Omental fat pad (tissue), 4 donors: Measurements from ENCODE around the gene USP4. TPM values are rescaled to one million over a fixed set of nuclear protein-coding genes. Genes with fewer than 3 reads are reported as not detected.
A peak's percentile ranks its signal among the peaks of the same experiment; 100 is the strongest.

Experiments
- ATAC-seq: fragments of 150-250 bp; one replicate; pipeline ENCODE4 v1.9.1; 2016; ENCODE audit warnings: mild to moderate bottlenecking, moderate library complexity; ENCODE audit not compliant: low FRiP score
- DNase-seq: peaks from one replicate; pipeline ENCODE4 v3.0.0-alpha.2; 2019; ENCODE audit warnings: low spot score
- total RNA-seq, 4 donors: library from RNA; depleted of rRNA; stranded (reverse); fragments of >200 nt; gene quantifications; one replicate each; pipeline ENCODE4 v1.1.0, GENCODE V29; 2016
- TF ChIP-seq, protein P1 (sequence below), 3 donors: fragments of 450-650 bp; IDR thresholded peaks; one replicate each; pipeline ENCODE4 v1.5.1; 2016 to 2017; ENCODE audit warnings: antibody characterized with exemption in 3 of 3, mild to moderate bottlenecking in 3 of 3, moderate library complexity in 2 of 3

USP4 gene
- total RNA-seq, 4 donors from 2014 or later, result 17.3 to 43.3 (median 34.6) TPM

DNA sequence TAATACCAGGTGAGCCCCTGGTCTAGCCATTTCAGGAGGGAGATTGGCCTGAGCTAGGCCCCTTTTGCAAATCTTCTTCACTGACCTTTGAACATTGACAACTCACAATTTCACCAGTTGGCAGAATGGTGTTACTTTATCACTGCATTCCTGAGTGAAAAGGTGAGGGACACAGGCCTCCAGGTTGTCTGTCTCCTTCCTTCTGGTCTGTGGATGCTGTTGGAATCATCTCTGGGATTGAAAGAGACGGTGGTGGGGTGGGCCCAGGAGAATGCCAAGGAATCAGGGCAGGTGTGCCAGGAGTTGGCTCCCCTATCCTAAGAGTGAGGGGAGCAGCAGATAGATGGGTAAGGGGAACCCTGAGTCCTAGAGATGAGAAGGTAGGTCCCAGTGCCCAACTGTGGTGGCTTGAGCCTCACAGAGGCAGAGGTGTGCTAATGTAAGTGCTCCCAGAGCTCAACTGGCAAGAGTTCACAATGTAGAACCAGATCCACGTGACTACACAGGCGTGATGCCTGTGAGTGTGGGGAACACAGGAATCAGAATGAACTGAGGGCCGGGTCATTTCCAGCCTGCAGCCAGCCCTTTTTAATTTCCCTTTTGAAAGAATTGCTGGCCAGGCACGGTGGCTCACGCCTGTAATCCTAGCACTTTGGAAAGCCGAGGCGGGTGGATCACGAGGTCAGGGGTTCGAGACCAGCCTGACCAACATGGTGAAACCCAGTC is 74.0 kb downstream of the USP4 start:
- no peak for DNase-seq
- TF ChIP-seq, protein P1, sequence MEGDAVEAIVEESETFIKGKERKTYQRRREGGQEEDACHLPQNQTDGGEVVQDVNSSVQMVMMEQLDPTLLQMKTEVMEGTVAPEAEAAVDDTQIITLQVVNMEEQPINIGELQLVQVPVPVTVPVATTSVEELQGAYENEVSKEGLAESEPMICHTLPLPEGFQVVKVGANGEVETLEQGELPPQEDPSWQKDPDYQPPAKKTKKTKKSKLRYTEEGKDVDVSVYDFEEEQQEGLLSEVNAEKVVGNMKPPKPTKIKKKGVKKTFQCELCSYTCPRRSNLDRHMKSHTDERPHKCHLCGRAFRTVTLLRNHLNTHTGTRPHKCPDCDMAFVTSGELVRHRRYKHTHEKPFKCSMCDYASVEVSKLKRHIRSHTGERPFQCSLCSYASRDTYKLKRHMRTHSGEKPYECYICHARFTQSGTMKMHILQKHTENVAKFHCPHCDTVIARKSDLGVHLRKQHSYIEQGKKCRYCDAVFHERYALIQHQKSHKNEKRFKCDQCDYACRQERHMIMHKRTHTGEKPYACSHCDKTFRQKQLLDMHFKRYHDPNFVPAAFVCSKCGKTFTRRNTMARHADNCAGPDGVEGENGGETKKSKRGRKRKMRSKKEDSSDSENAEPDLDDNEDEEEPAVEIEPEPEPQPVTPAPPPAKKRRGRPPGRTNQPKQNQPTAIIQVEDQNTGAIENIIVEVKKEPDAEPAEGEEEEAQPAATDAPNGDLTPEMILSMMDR (IDR thresholded peaks at IDR 0.05), result no peak
- ATAC-seq, result no peak

DNA sequence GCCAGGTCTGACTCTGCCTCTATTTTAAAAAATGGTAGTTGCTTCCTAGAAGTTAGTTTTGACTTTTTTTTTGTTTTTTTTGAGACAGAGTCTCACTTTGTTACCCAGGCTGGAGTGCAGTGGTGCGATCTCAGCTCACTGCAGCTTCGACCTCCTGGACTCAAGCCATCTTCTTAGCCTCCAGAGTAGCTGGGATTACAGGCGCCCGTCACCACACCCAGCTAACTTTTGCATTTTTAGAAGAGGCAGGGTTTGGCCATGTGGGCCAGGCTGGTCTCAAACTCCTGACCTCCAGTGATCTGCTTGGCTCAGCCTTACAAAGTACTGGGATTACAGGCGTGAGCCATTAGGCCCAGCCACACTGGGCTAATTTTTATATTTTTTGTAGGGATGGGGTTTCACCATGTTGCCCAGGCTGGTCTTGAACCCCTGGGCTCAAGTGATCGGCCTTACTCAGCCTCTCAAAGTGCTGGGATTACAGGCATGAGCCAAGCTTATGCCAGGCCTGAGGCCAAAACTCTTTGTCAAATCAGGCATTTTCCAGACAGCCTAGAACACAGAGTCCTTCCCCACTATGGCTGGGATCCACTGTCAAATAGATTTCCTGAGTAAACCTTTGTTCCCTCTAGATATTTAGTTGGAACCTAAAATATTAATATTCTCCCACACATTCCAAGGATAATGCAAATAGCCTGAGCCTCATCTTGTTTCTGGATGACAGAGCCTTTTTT is 76.5 kb downstream of the USP4 start:
- ATAC-seq (no peak), DNase-seq (no peak)
- TF ChIP-seq, protein P1 (IDR thresholded peaks at IDR 0.05), result no peak

DNA sequence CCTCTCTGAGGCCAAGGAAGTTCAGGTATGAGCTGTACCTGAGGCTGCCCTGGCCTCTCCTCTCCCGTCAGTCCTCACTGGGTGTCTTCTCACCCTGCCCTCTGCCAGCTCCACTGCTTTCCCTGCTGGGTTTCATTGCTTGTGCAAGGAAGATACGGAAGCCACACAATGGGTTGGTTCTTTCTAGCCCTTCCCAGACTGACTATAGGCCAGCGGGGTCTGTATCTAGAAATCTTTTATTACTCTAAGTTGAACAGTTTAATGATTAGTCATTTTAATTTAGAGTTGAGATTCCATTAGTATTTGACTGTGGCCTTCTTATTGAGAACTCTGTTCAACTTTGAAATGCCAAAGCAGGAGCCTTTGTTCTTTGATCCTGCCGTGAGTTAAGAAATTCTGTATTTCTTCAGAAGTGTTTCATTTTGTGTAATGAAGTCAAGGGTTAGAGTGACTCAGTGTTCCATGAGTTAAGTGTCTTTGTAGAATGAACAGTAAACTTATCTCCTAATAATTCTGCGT is 79.0 kb downstream of the USP4 start:
- peak; percentile 40 for ATAC-seq
- DNase-seq, result no peak
- TF ChIP-seq, protein P1 (IDR thresholded peaks at IDR 0.05), result no peak

DNA sequence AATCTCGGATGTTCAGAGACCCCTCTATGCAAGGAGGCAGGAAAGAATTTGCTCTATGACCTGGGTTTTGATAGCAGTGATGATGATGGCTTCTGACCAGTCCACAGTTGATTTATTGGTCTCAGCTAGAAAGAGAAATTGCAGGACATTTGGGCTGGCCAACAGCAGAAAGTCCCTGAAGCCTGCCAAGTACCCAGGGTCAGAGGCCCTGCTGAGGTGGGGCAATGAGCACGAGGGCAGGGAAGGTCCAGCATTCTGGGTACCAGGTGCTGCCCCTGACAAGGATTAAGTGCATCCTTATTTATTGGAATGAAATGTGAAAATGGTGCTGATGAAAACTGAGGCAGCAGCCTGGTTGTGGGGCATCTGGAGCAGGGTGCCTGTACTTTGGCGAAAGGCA is 82.7 kb downstream of the USP4 start:
- ATAC-seq, result no peak
- TF ChIP-seq, protein P1 (IDR thresholded peaks at IDR 0.05), result no peak
- no peak for DNase-seq

DNA sequence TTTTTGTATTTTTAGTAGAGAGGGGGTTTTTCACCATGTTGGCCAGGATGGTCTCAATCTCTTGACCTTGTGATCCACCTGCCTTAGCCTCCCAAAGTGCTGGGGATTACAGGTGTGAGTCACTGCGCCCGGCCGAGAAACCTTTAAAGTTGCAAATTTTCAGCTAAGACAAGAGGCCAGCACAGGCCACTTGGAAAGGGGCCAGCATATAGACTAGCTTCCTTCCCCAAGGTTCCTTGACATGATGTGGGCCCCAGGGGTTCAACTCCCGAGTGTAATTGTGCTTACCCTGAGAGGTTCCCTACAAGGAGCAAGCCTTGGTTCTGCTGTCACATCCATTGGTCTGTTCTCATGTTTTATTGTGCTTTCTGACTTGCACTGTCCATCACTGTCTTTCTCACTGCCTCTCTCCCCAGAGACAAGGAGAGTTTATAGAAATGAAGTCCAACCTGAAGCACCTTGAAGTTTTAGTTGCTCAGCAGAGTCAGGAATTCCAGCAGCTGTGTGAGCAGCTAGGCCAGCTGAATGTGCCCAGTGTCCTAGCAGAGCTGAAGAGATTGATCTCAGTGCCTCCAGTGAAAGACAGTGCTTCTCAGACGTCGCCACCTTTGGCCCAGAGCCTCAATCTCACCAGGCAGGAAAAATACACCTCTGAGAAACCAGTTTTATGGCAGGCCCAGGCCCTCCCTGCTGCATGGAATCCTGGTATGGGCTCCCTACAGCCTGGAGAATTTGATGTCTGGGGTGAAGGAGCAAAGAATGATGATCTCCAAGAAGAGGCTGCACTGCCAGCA is 83.9 kb downstream of the USP4 start:
- ATAC-seq (no peak), DNase-seq (no peak)
- TF ChIP-seq, protein P1 (IDR thresholded peaks at IDR 0.05), result no peak

DNA sequence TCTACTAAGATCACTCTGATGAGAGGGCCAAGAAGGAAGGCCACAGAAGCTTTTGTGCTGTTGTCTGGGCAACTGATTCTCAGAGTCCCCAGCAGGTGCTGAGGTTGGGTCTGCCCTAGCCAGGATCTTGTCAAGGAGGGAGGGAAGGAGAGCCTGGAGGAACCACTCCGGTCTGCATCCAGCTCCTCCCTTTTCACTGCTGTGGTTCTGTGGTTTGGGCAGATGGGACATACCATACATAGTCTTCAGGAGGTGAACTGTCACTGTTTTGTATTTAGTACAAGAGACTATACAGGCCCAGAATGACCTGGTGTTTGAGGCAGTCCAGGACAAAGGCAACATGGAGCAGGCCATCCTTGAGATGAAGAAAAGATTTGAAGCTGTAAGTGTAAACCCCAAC is 84.7 kb downstream of the USP4 start:
- TF ChIP-seq, protein P1 (IDR thresholded peaks at IDR 0.05), result no peak
- DNase-seq (no peak), ATAC-seq (no peak)
